ENCODE measurements around the gene OR8K5. TPM values are rescaled to one million over a fixed set of nuclear protein-coding genes. Genes with fewer than 3 reads are reported as not detected.

The OR8K5 gene, protein sequence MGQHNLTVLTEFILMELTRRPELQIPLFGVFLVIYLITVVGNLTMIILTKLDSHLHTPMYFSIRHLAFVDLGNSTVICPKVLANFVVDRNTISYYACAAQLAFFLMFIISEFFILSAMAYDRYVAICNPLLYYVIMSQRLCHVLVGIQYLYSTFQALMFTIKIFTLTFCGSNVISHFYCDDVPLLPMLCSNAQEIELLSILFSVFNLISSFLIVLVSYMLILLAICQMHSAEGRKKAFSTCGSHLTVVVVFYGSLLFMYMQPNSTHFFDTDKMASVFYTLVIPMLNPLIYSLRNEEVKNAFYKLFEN
- total RNA-seq = not detected in 2 replicates

DNA sequence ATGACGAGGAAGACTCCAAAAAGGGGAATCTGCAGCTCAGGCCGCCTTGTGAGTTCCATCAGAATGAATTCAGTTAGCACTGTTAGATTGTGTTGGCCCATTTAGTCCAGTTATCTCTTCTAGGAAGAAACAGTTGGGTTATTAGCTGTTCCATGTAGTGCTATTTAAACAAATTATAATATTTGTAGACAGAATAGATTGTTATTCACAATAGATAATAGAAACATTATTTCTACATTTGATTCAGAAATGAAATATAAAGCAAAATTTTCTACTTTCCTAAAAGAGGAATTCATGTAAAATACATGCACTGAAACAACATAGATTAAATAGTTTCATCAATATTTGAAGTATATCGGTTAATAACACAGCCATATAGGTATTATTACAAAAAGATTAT is at the start of gene OR8K5:
TSS of gene OR8K5 (minus strand) at position 101 of the 400 bp plus-strand sequence. CDS start at position 101, 0 bp downstream.

DNA sequence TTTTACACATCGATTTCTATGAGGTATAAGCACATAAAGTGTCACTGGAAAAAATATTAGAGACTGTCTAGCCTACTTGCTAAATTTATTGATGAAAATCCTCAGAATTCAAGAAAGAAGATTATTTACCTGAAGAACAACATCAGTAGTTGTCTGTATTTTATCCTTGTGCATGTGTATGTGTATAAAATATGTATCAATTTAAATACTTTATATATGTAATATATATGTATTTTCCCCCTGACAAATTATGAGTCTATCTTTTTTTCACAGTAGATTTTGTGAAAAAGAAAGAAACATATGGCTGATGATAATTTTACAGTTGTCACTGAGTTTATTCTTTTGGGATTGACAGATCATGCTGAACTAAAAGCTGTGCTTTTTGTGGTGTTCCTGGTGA is 16.2 kb upstream of the OR8K5 start, which contains the start of gene OR5J2:
TSS of gene OR5J2 (plus strand) at position 301 of the 400 bp plus-strand sequence. CDS start at position 301, 0 bp downstream.

DNA sequence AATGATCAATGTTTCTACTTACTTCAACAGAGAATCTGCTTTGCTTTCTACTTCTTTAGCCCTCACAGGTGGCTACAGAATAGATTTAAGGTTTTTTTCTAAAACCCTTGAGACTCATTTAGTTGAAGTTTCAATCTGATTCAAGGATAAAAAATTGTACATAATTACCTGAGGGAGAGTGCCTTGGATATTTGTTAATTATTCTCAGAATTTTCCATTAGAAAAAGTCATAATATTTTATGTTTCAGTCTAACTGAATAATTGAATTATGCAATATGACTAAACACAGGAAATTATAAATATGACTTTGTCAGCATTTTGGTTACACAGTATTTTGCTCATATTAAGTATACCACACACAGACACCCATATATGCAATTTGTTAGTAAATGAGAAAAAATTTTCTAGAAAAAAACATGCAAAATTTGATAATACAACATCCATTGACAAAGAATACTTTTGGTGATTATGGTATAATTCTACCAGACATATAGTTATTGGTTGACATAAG is 19.9 kb downstream of the OR8K5 start, which contains the start of gene OR8J3:
TSS of gene OR8J3 (minus strand) at position 51 of the 511 bp plus-strand sequence. CDS start 2,483 bp downstream, outside the sequence.

DNA sequence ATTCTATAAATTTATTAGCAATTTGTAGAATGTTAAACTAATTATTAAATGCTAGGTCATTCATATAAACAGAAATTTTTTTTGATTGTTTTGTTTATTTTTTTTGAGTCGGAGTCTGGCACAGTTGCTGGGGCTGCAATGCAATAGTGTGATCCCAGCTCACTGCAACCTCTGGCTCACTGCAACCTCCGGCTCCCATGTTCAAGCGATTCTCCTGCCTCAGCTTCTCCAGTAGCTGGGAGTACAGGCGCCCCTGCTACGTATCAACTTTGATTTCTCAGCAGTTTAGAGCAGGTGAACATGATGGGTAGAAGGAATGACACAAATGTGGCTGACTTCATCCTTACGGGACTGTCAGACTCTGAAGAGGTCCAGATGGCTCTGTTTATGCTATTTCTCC is 38.0 kb downstream of the OR8K5 start, which contains the start of gene OR8H3:
TSS of gene OR8H3 (plus strand) at position 301 of the 400 bp plus-strand sequence. CDS start at position 301, 0 bp downstream.

Other genes with a start within 250 kb of the OR8K5 start
- gene OR5W2, start 245.7 kb downstream of the OR8K5 start, total RNA-seq = not detected in 2 replicates
- gene OR5I1, start 223.9 kb downstream of the OR8K5 start, total RNA-seq = not detected in 2 replicates
- gene OR10AG1, start 190.4 kb downstream of the OR8K5 start, total RNA-seq = not detected in 2 replicates
- not detected in 2 replicates for gene OR5F1, start 165.7 kb downstream of the OR8K5 start, total RNA-seq
- under 0.01 TPM in 1 of 2 replicates, not detected in the other for gene OR5AS1, start 132.7 kb downstream of the OR8K5 start, total RNA-seq
- not detected in 2 replicates for gene OR8I2, start 67.0 kb downstream of the OR8K5 start, total RNA-seq
- not detected in 2 replicates for gene OR8H2, start 56.6 kb downstream of the OR8K5 start, total RNA-seq
- gene OR8H3, start 37.9 kb downstream of the OR8K5 start, total RNA-seq = not detected in 2 replicates
- gene OR8J3, start 20.1 kb downstream of the OR8K5 start, total RNA-seq = under 0.01 TPM in 1 of 2 replicates, not detected in the other
- not detected in 2 replicates for gene OR5J2, start 16.3 kb upstream of the OR8K5 start, total RNA-seq
- not detected in 2 replicates for gene OR5T2, start 73.9 kb upstream of the OR8K5 start, total RNA-seq
- gene OR5T3, start 91.9 kb upstream of the OR8K5 start, total RNA-seq = not detected in 2 replicates
- not detected in 2 replicates for gene OR5T1, start 113.8 kb upstream of the OR8K5 start, total RNA-seq
- not detected in 2 replicates for gene OR8H1, start 131.9 kb upstream of the OR8K5 start, total RNA-seq
- not detected in 2 replicates for gene OR8K3, start 154.8 kb upstream of the OR8K5 start, total RNA-seq
- gene OR8K1, start 185.7 kb upstream of the OR8K5 start, total RNA-seq = not detected in 2 replicates
- not detected in 2 replicates for gene OR8J1, start 194.0 kb upstream of the OR8K5 start, total RNA-seq
- not detected in 2 replicates for gene OR8U1, start 215.3 kb upstream of the OR8K5 start, total RNA-seq